SIG-M5 treated with dmso at 0.1 percent for 504 hours (cell line): Measurements from ENCODE around the gene GIT1.

ENCODE experiments used
- DNase-seq: peaks from one replicate; lab custom pipeline; 2025; ENCODE audit not compliant: unreplicated experiment; lab: John Stamatoyannopoulos, UW

The GIT1 gene

DNA sequence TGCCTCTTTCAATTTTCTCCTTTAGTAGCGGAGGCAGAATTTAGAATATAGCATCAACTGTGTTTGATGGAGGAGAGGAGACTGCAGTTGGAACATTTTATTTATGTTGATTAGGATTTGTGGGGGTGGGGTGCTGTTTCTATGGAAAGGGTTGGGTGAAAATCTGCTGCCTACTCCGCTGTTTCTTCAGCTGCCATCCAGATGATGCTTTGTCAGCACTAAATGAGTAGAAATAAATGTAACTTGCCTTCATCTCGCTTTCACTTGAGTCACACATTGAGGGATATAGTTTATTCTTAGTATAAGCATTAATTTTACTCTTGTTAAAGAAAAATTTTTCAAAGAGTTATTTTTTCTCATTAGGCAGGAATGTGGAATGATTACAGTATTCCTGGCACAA is 64.8 kb downstream of the GIT1 start:
- DNase-seq, result no peak
